ENCODE results near the gene KIRREL3.

DNA sequence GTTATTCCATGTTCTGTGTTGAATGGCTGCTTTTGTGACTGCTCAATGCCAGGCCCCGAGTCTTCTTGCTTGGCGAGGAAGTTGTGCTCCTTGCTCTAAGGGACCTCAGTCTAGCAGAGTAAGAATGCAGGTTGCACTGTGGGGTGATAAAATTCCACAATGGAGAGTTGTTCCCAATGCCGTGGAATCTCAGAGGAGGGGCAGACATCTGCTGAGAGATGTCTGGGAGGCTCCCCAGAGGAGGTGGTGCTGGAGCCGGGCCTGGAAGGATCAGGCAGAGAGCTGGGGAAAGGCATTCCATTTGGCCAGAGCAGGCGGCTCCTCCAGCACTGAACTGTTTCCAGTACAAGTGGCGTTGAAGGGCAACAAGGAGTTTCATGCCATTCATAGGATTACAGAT lies 589.9 kb downstream of the KIRREL3 start:
- TF ChIP-seq, protein P1, sequence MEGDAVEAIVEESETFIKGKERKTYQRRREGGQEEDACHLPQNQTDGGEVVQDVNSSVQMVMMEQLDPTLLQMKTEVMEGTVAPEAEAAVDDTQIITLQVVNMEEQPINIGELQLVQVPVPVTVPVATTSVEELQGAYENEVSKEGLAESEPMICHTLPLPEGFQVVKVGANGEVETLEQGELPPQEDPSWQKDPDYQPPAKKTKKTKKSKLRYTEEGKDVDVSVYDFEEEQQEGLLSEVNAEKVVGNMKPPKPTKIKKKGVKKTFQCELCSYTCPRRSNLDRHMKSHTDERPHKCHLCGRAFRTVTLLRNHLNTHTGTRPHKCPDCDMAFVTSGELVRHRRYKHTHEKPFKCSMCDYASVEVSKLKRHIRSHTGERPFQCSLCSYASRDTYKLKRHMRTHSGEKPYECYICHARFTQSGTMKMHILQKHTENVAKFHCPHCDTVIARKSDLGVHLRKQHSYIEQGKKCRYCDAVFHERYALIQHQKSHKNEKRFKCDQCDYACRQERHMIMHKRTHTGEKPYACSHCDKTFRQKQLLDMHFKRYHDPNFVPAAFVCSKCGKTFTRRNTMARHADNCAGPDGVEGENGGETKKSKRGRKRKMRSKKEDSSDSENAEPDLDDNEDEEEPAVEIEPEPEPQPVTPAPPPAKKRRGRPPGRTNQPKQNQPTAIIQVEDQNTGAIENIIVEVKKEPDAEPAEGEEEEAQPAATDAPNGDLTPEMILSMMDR (optimal IDR thresholded peaks at IDR 0.05 in 1 of 3, IDR thresholded peaks at IDR 0.05 in 1 of 3, conservative IDR thresholded peaks at IDR 0.05 in 1 of 3; ENCODE audit: extremely low read depth in 1 of 3, insufficient read depth in 2 of 3, low read length in 3 of 3): no peak
- TF ChIP-seq EZH2 (IDR thresholded peaks at IDR 0.05; ENCODE audit: low read length): no peak
